ENCODE measurements around the gene THSD7A. TPM values are rescaled to one million over a fixed set of nuclear protein-coding genes. Genes with fewer than 3 reads are reported as not detected.

Gene THSD7A
- total and polyA plus RNA-seq, 2 of the 8 experiments (the other 6 are each of a cell fraction or from before 2014, with no cell fraction given), result 0.44 to 1.2 TPM

GRCh38 chr7:11638011-11638774, 193.8 kb downstream of the THSD7A start (continued):
- TF ChIP-seq SUZ12 (IDR thresholded peaks at IDR 0.05; ENCODE audit: low read length), result no peak
- TF ChIP-seq KDM4A (IDR thresholded peaks at IDR 0.05; ENCODE audit: low read depth, low read length, severe bottlenecking), result no peak
- TF ChIP-seq TAF1 (IDR thresholded peaks at IDR 0.05; ENCODE audit: low read depth, low read length), result no peak
- no peak for TF ChIP-seq BACH1 (IDR thresholded peaks at IDR 0.05; ENCODE audit: low read length)
- TF ChIP-seq TEAD4 (IDR thresholded peaks at IDR 0.05; ENCODE audit: low read depth, low read length), result no peak
- TF ChIP-seq SIX5 (IDR thresholded peaks at IDR 0.05; ENCODE audit: low read depth, low read length), result no peak
- no peak for TF ChIP-seq MAFK (IDR thresholded peaks at IDR 0.05; ENCODE audit: low read depth, low read length)
- TF ChIP-seq NRF1 (IDR thresholded peaks at IDR 0.05; ENCODE audit: low read depth, low read length), result no peak

All from H1 (cell line).